ENCODE results near the gene DDX43.

GRCh38 chr6:73452107-73452461 lies 57.5 kb downstream of the DDX43 start, which contains the start of gene CGAS:
- TF ChIP-seq CTCF (IDR thresholded peaks at IDR 0.05 in 2 of 3, conservative IDR thresholded peaks at IDR 0.05 in 1 of 3; ENCODE audit: borderline replicate concordance in 1 of 3, insufficient read depth in 1 of 3, low read depth in 2 of 3, low read length in 2 of 3), result no peak
- TF ChIP-seq RAD21 (IDR thresholded peaks at IDR 0.05; ENCODE audit: low read depth), result no peak
- TF ChIP-seq YY1 (IDR thresholded peaks at IDR 0.05; ENCODE audit: extremely low read depth, insufficient replicate concordance, low read depth, low read length), result no peak
- TF ChIP-seq, protein P1, sequence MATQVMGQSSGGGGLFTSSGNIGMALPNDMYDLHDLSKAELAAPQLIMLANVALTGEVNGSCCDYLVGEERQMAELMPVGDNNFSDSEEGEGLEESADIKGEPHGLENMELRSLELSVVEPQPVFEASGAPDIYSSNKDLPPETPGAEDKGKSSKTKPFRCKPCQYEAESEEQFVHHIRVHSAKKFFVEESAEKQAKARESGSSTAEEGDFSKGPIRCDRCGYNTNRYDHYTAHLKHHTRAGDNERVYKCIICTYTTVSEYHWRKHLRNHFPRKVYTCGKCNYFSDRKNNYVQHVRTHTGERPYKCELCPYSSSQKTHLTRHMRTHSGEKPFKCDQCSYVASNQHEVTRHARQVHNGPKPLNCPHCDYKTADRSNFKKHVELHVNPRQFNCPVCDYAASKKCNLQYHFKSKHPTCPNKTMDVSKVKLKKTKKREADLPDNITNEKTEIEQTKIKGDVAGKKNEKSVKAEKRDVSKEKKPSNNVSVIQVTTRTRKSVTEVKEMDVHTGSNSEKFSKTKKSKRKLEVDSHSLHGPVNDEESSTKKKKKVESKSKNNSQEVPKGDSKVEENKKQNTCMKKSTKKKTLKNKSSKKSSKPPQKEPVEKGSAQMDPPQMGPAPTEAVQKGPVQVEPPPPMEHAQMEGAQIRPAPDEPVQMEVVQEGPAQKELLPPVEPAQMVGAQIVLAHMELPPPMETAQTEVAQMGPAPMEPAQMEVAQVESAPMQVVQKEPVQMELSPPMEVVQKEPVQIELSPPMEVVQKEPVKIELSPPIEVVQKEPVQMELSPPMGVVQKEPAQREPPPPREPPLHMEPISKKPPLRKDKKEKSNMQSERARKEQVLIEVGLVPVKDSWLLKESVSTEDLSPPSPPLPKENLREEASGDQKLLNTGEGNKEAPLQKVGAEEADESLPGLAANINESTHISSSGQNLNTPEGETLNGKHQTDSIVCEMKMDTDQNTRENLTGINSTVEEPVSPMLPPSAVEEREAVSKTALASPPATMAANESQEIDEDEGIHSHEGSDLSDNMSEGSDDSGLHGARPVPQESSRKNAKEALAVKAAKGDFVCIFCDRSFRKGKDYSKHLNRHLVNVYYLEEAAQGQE (IDR thresholded peaks at IDR 0.05; ENCODE audit: low read depth), result no peak
- TF ChIP-seq ZNF274 (IDR thresholded peaks at IDR 0.05; ENCODE audit: low read depth, low read length), result no peak
- no peak for TF ChIP-seq EZH2phosphoT487 (IDR thresholded peaks at IDR 0.05; ENCODE audit: borderline replicate concordance)
- no peak for TF ChIP-seq EZH2 (IDR thresholded peaks at IDR 0.05)
- no peak for TF ChIP-seq POLR2A (IDR thresholded peaks at IDR 0.05; ENCODE audit: borderline replicate concordance, extremely low read depth, insufficient read depth, insufficient read length)
- TF ChIP-seq JUND (IDR thresholded peaks at IDR 0.05), result no peak
- no peak for TF ChIP-seq SRF (IDR thresholded peaks at IDR 0.05; ENCODE audit: low read depth)
- no peak for TF ChIP-seq ZBTB33 (IDR thresholded peaks at IDR 0.05; ENCODE audit: extremely low read depth, insufficient replicate concordance, low read length)
- no peak for TF ChIP-seq POLR2AphosphoS5 (IDR thresholded peaks at IDR 0.05; ENCODE audit: low read depth, low read length)
- TF ChIP-seq SP1 (IDR thresholded peaks at IDR 0.05; ENCODE audit: low read depth), result no peak
- TF ChIP-seq ELF1 (IDR thresholded peaks at IDR 0.05; ENCODE audit: borderline replicate concordance, low read depth), result no peak
